GM18508 (cell line): ENCODE data around the gene SETX.

Experiments
- ATAC-seq: cut with Tn5 transposase; IDR thresholded peaks from one replicate; pipeline ENCODE4 v1.9.1; 2021; ENCODE audit warnings: moderate number of reproducible peaks; ENCODE audit not compliant: insufficient read depth, unreplicated experiment

The SETX gene

DNA sequence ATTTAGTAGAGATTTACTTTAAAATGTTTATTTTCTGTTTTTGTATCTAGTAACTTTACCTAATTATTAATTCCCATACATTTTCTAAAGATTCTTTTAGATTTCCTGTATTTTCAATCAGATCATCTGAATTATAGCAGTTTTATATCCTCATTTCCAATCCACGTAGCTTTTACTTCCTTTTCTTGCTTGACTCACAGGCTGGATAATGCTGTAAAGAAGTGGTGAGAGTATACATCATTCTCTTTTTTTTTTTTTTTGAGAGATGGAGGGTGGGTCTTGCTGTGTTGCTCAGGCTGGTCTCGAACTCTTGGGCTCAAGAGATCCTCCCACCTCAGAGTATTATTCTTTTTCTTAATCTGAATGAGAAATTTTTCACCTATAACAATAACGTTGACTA lies 11.2 kb upstream of the SETX start:
- ATAC-seq: no peak

- ATAC-seq: no peak
Observed at GRCh38 chr9:132364068-132364467, 9.3 kb upstream of the SETX start.

- ATAC-seq: no peak
Observed at GRCh38 chr9:132357764-132358163, 3.0 kb upstream of the SETX start.

- ATAC-seq: no peak
Observed at GRCh38 chr9:132356324-132356924, 1.6 kb upstream of the SETX start.

DNA sequence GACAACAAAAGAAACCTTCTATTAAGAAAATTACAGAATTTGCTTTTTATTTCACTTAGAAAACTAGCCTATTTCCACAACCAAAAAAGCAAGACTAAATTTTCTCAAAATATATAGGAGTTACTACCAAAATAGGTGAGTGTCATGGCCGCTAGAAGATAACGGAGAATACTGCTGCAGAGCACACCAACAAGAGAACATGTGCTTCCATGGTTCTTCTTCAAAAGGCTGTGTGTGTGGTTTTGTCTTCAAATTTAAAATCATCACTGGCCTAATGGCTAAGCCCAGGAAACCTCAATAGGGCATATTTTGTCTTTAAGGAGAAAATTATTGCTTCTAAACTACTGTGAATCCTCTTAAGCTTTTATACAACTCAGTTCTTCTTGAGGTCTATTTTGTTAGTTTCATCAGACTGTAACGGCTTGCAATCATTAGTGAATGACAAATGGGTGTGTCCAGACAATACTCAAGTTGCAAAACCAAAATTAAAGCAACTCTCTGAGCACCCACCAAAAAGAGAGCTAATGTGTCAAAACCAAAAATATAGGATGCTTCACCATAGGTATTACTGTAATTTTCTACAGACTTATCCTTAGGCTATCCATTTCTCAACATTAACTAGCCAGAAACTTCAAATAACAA lies 3.3 kb downstream of the SETX start:
- no peak for ATAC-seq

GRCh38 chr9:132350861-132351315 lies 3.9 kb downstream of the SETX start:
- ATAC-seq: no peak

- no peak for ATAC-seq
Observed at GRCh38 chr9:132348676-132349075, 6.1 kb downstream of the SETX start.

- no peak for ATAC-seq
Observed at GRCh38 chr9:132346177-132346576, 8.6 kb downstream of the SETX start.

DNA sequence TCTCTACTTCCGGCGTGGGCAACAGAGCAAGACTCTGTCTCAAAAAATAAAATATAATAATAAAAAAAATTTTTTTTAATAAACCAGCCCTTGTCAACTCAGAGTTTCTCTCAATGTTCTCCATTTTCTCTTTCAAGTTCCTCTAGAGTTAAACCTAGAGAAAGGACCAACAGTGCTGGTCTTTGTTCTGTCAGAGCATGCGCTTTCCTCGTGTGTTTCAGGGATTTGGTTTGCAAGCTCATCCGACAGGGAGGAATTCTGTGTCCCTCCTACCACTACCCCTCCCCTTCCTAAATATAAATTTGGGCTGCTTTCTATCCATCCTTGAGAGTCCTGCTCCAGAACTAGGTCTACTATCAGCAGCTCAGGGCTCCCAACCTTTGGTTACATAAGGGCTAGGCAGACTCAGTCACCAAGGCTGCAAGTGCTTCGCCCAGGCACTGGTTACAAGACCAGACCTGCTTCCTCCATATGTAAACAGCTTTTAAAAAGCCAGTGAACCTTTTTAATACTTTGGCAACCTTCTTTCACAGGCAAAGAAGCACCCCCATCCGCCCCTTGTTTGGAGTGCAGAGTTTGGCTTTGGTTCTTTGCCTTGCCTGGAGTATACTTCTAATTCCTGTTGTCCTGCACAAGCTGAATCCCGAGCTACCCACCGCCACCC lies 13.5 kb downstream of the SETX start:
- ATAC-seq: no peak

GRCh38 chr9:132334364-132334763 lies 20.4 kb downstream of the SETX start:
- ATAC-seq: no peak

GRCh38 chr9:132333556-132333955 lies 21.2 kb downstream of the SETX start:
- no peak for ATAC-seq

DNA sequence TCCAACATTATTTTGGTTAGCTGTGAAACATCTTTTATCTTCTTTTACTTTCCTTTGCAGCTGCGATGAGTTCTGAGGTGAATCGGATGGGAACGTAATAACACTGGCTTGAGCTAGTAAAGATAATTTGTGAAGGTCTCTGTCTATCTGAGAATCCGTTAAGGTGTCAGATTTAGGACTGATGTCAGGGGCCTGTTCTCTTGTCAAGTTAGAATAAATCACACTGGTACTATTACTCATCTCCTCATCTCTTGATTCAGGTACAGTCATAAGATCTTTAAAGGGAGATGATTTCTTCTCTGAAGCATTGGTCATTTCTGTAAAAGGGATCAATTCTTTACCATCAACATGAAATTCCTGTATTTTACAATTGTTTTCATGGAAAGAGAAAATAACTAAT lies 26.2 kb downstream of the SETX start:
- no peak for ATAC-seq

DNA sequence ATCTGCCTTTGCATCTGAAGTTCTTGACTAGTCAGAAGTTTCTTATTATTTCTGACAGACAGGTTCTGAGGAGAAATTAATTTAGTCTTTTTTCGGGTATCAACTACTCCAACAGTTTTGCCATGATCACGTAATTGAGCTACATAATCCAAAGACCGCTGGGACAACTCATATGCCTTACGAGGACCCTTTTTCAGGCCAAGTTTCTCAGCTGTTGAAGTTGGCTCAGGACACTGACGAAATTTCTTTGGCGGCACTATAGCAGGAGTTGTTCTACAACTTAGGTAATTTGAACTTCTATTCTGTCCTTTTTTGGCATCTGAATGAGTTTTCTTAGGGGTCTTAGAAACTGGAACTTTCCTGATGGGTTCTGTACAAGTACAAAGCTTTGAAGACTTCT lies 27.2 kb downstream of the SETX start:
- no peak for ATAC-seq

DNA sequence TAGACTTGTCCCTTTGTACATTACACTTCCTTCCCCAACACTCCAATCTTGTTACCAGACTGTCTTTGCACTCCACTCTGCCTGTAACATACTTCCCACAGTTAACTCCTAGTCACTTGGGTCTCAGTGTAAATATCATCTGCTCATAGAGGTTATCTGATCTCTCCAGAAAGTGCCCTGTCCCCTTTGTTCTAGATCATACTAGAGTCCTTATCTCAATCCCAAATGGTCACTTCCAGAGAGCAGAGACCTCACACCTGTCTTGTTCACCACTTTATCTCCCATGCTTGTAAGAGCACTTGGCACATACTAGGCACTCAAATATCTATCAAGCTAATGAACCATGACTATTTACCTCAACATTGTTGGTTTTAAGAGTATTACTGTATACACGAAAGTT lies 30.4 kb downstream of the SETX start:
- no peak for ATAC-seq

DNA sequence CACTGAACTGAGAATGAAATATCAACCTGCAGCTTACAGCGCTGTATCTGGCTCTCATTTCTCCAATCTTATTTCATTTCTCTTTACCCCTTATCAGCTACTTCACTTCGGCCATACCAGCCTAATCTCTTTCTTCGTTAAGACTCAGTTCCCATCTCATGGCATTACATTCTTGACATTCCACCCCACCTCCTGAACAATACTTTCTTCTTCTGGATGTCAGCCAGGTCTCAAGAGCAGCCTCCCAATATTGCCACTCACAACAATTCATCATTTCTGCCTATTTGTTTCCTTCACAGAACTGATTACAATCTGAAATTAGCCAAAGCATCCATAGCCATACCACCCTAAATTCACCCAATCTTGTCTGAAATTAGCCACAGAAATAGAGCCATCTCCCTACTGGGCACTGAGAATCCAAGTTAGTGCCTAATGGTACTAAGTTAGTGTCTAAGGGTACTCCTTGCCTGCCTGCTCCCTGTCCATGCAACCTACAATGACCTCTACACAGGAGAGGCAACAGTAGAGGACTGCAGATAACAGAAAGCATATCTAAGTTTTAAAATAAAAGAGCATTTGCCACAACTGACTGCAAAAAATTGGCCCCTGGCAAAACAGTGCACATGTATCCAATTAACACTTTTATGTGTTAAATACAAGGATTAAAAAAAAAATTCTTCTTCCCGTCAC lies 35.2 kb downstream of the SETX start:
- ATAC-seq: no peak

GRCh38 chr9:132312873-132313272 lies 41.9 kb downstream of the SETX start:
- no peak for ATAC-seq

DNA sequence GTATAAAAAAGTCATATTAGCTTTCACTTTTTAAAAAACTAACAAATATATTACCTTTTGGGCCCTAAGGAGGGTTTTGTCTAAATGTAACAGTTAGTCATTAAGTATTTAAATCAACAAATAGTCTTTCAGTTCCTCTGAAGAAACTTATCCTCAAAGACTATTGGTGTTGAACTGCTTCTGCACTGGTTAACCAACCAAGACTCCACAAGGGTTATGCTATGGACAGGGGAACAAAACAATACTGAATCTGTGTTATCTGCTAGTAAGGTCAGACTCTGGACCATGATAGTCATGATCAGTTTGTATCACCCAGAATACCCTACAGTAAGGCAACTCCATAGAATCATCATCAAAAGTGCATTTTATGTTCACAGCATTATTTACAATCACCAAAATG lies 42.4 kb downstream of the SETX start:
- no peak for ATAC-seq

DNA sequence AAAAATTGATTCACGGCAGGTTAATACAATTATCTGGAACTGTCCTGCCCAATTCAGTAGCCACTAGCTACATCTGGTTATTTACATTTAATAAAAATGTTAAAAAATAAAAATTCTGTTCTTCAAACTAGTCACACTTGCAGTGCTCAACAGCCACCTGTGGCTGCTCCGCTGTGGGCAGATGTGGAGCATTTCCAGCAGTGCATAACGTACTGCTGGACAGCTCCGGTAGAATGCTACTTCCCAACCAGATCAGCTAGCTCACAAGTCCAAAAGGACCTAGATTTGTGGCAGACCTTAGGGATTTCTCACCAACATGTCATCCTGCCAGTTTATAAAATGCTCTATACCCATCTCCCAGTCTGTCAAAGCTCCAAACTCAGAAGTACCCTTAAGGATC lies 42.8 kb downstream of the SETX start:
- ATAC-seq: no peak

GRCh38 chr9:132309056-132309455 lies 45.7 kb downstream of the SETX start:
- ATAC-seq: no peak

DNA sequence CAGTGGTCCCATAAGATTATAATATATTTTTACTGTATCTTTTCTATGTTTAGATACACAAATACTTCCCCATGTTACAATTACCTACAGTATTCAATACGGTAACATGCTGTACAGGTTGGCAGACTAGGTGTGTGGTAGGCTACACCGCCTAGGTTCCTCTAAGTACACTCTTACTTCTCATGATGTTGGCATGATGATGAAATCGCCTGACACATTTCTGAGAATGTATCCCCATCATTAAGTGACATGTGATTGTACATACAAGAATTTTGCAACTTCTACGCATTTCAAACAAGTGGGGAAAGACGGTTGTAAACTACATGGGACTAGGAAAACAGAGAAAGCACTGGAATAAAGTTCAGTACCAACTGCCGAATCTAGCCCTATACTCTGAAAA lies 53.3 kb downstream of the SETX start:
- ATAC-seq: no peak

- no peak for ATAC-seq
Observed at GRCh38 chr9:132299221-132299620, 55.6 kb downstream of the SETX start.
